CD14-positive monocyte (primary cell): Measurements from ENCODE around the gene ITGA7. TPM values are rescaled to one million over a fixed set of nuclear protein-coding genes. Genes with fewer than 3 reads are reported as not detected.

ENCODE experiments used
- DNase-seq, 3 donors: peaks; one replicate each; pipeline ENCODE4 v3.0.0-alpha.2; 2011 to 2022
- H2AFZ ChIP-seq: 2 replicates; pipeline ENCODE4 v1.6.0; 2012; ENCODE audit warnings: mild to moderate bottlenecking, low read depth, low read length, inconsistent platforms; ENCODE audit not compliant: insufficient read depth, poor library complexity, severe bottlenecking
- H3K27ac ChIP-seq, 2 donors: 1 replicate in 1 of 2; 2 replicates in 1 of 2; pipeline ENCODE4 v1.5.1; 2012 to 2013; ENCODE audit warnings: low read length in 2 of 2, control low read depth in 1 of 2, inconsistent platforms in 1 of 2, low read depth in 1 of 2, mild to moderate bottlenecking in 1 of 2
- H3K27me3 ChIP-seq, 2 donors: one replicate each; pipeline versions ENCODE4 v1.6.0 to v1.6.1; 2011 to 2013; ENCODE audit warnings: low read length in 2 of 2; ENCODE audit not compliant: control insufficient read depth in 2 of 2, insufficient read depth in 2 of 2
- H3K36me3 ChIP-seq, 2 donors: replicated peaks in 1 of 2; 1 replicate in 1 of 2; 2 replicates in 1 of 2; pipeline versions ENCODE4 v1.5.1 to v1.6.1; 2012 to 2013; ENCODE audit warnings: low read length in 2 of 2, control low read depth in 1 of 2, inconsistent platforms in 1 of 2, mild to moderate bottlenecking in 1 of 2; ENCODE audit not compliant: insufficient read depth in 2 of 2, control insufficient read depth in 1 of 2
- H3K4me1 ChIP-seq, 2 donors: 1 replicate in 1 of 2; 2 replicates in 1 of 2; pipeline versions ENCODE4 v1.5.1 to v1.6.1; 2012 to 2013; ENCODE audit warnings: low read length in 2 of 2, control low read depth in 1 of 2, inconsistent platforms in 1 of 2, mild to moderate bottlenecking in 1 of 2, moderate library complexity in 1 of 2; ENCODE audit not compliant: insufficient read depth in 2 of 2, control insufficient read depth in 1 of 2
- H3K4me2 ChIP-seq: replicated peaks from 2 replicates; pipeline ENCODE3; 2012; ENCODE audit warnings: low read length, moderate library complexity, mild to moderate bottlenecking; ENCODE audit not compliant: poor library complexity, severe bottlenecking; ENCODE audit errors: extremely low read depth
- H3K4me3 ChIP-seq, 3 experiments: fragments of 200-600 bp in 1 of 3; sonication (generic) in 1 of 3; replicated peaks in 1 of 3; 1 replicate in 2 of 3; 2 replicates in 1 of 3; pipeline ENCODE4 v1.5.1; 2011 to 2013; ENCODE audit warnings: low read length in 3 of 3, mild to moderate bottlenecking in 3 of 3, control low read depth in 2 of 3, low read depth in 2 of 3, inconsistent platforms in 1 of 3, moderate library complexity in 1 of 3
- H3K79me2 ChIP-seq: 2 replicates; pipeline ENCODE4 v1.6.0; 2012; ENCODE audit warnings: mild to moderate bottlenecking, control low read depth, inconsistent platforms, low read length, moderate library complexity; ENCODE audit not compliant: insufficient read depth
- H3K9ac ChIP-seq: 2 replicates; pipeline ENCODE4 v1.6.0; 2017; ENCODE audit warnings: low read length, mild to moderate bottlenecking; ENCODE audit not compliant: insufficient read depth, poor library complexity, severe bottlenecking
- H3K9me3 ChIP-seq, 2 donors: replicated peaks in 1 of 2; 1 replicate in 1 of 2; 2 replicates in 1 of 2; pipeline versions ENCODE4 v1.5.1 to v1.6.1; 2012 to 2013; ENCODE audit warnings: low read length in 2 of 2, control low read depth in 1 of 2; ENCODE audit not compliant: control insufficient read depth in 1 of 2, insufficient read depth in 1 of 2
- H4K20me1 ChIP-seq: 2 replicates; pipeline ENCODE4 v1.6.0; 2012; ENCODE audit warnings: mild to moderate bottlenecking, low read length, control low read depth, moderate library complexity; ENCODE audit not compliant: insufficient read depth
- H3K27ac Mint-ChIP-seq, 7 donors: one replicate each; pipeline ENCODE4 v1.8.0; 2020; ENCODE audit warnings: mild to moderate bottlenecking in 7 of 7, mixed read lengths in 7 of 7, moderate library complexity in 6 of 7, inconsistent platforms in 2 of 7
- H3K27me3 Mint-ChIP-seq, 3 donors: one replicate each; pipeline ENCODE4 v1.8.0; 2021 to 2022; ENCODE audit warnings: low read depth in 3 of 3, mild to moderate bottlenecking in 3 of 3, mixed read lengths in 3 of 3, moderate library complexity in 3 of 3, inconsistent platforms in 1 of 3
- H3K36me3 Mint-ChIP-seq, 2 donors: one replicate each; pipeline ENCODE4 v1.8.0; 2020; ENCODE audit warnings: mixed read lengths in 2 of 2, inconsistent platforms in 1 of 2, mild to moderate bottlenecking in 1 of 2
- H3K4me1 Mint-ChIP-seq: one replicate; pipeline ENCODE4 v1.8.0; 2020; ENCODE audit warnings: mild to moderate bottlenecking, mixed read lengths
- H3K4me3 Mint-ChIP-seq, 2 donors: one replicate each; pipeline ENCODE4 v1.8.0; 2020; ENCODE audit warnings: mild to moderate bottlenecking in 2 of 2, mixed read lengths in 2 of 2, moderate library complexity in 1 of 2
- H3K9me3 Mint-ChIP-seq, 7 donors: one replicate each; pipeline ENCODE4 v1.8.0; 2020 to 2022; ENCODE audit warnings: mixed read lengths in 7 of 7, mild to moderate bottlenecking in 6 of 7, moderate library complexity in 6 of 7, inconsistent platforms in 2 of 7
- CTCF ChIP-seq: fragments of 200-600 bp; IDR thresholded peaks from one replicate; pipeline ENCODE4 v1.8.0; 2022; ENCODE audit warnings: antibody characterized with exemption, mild to moderate bottlenecking
- WGBS: methylation state at CpG from one replicate; pipeline ENCODE4 v1.1.5; 2013; ENCODE audit warnings: missing lambda C conversion rate; ENCODE audit not compliant: insufficient coverage; 5-methylcytosine and 5-hydroxymethylcytosine counted together
- intact Hi-C, 2 donors: fragments of 100-400 bp; cut with micrococcal nuclease; formaldehyde crosslinking; loops; one replicate each; pipeline versions ENCODE4 v1.15.0 to v1.15.1; 2023
- polyA plus RNA-seq, 3 donors: library from polyadenylated mRNA; depleted of rRNA in 1 of 3; unstranded in 2 of 3; stranded (reverse) in 1 of 3; fragments of 300-500 nt in 2 of 3; fragments of >200 nt in 1 of 3; fragmentation: Illumina TruSeq in 2 of 3; gene quantifications; 1 replicate in 2 of 3; 2 replicates in 1 of 3; pipeline ENCODE4 v1.2.3, GENCODE V29; 2012 to 2021

ITGA7 gene
- polyA plus RNA-seq, 3 donors, result 0.23 to 3.3 (median 0.55) TPM

GRCh38 chr12:55725556-55725955 lies 17.9 kb upstream of the ITGA7 start:
- intact Hi-C loops, result loop anchor here in 1 of 2 donors (5.0 kb wide), 1 partner anchor 317 kb away; the partner anchor contains the start of gene RPS26

GRCh38 chr12:55724940-55725309 lies 17.2 kb upstream of the ITGA7 start:
- peaks cover 46 to 62% of the 10 kb centered on the region in 2 donors for H3K36me3 Mint-ChIP-seq
- Histone ChIP-seq H3K27ac (no peak overlapping the region), H3K9me3 (no peaks in the 10 kb centered on the region), H3K4me3 (no peak overlapping the region), H3K27me3 (no peaks in the 10 kb centered on the region), H3K36me3 (peaks cover 25 to 71% of the 10 kb centered on the region in 2 donors), H2AFZ (no peak overlapping the region), H3K79me2 (peaks cover 44% of the 10 kb centered on the region), H3K9ac (no peak overlapping the region), H3K4me1 (peaks cover 25 to 43% of the 10 kb centered on the region in 2 donors), H3K4me2 (no peak overlapping the region), H4K20me1 (peaks cover 56% of the 10 kb centered on the region)
- H3K27me3 Mint-ChIP-seq, result no peaks in the 10 kb centered on the region
- no peak for DNase-seq
- peaks cover 0 to 4% (median 0%) of the 10 kb centered on the region in 7 donors for H3K9me3 Mint-ChIP-seq
- no peak for TF ChIP-seq CTCF
- H3K27ac Mint-ChIP-seq, result peak overlapping the region in 5 of 7 donors; percentile 6 to 76 (median 53)
- intact Hi-C loops, result loop anchor here in 1 of 2 donors (5.0 kb wide), 2 partner anchors 68 to 317 kb away; partner anchors contain the start of gene RPS26
- peaks cover 51% of the 10 kb centered on the region for H3K4me1 Mint-ChIP-seq
- H3K4me3 Mint-ChIP-seq, result no peak overlapping the region
- WGBS, result 78% methylated on average over 3 of the region's 3 CpGs

More at GRCh38 chr12:55725556-55725955, 17.9 kb upstream of the ITGA7 start:
- H4K20me1 ChIP-seq, result peaks cover 52% of the 10 kb centered on the region
- H3K36me3 ChIP-seq, result peaks cover 21 to 64% of the 10 kb centered on the region in 2 donors
- Mint-ChIP-seq H3K36me3 (peaks cover 45 to 57% of the 10 kb centered on the region in 2 donors), H3K4me1 (peaks cover 51% of the 10 kb centered on the region), H3K4me3 (no peak overlapping the region), H3K27ac (peak overlapping the region in 5 of 7 donors; percentile 4 to 72 (median 46)), H3K27me3 (peaks cover 0 to 3% (median 0%) of the 10 kb centered on the region in 3 donors), H3K9me3 (peaks cover 0 to 4% (median 0%) of the 10 kb centered on the region in 7 donors)
- no peak overlapping the region for H2AFZ ChIP-seq
- H3K27me3 ChIP-seq, result no peaks in the 10 kb centered on the region
- H3K4me3 ChIP-seq, result no peak overlapping the region
- peaks cover 45% of the 10 kb centered on the region for H3K79me2 ChIP-seq
- peaks cover 31 to 45% of the 10 kb centered on the region in 2 donors for H3K4me1 ChIP-seq
- DNase-seq, result no peak
- TF ChIP-seq CTCF, result no peak
- H3K4me2 ChIP-seq, result no peak overlapping the region
- H3K9me3 ChIP-seq, result no peaks in the 10 kb centered on the region
- no peak overlapping the region for H3K9ac ChIP-seq
- WGBS, result 78% methylated on average over 1 of the region's 3 CpGs
- no peak overlapping the region for H3K27ac ChIP-seq
